BLaER1 (cell line): ENCODE measurements around the gene SEC14L2.
A peak's percentile ranks its signal among the peaks of the same experiment; 100 is the strongest.

Experiments used
- H3K27ac ChIP-seq: shearing (Covaris generic); formaldehyde crosslinking; 2 replicates; pipeline ENCODE4 v1.8.1; 2022
- H3K27me3 ChIP-seq: shearing (Covaris generic); formaldehyde crosslinking; 2 replicates; pipeline ENCODE4 v1.8.1; 2022
- H3K36me3 ChIP-seq: shearing (Covaris generic); formaldehyde crosslinking; 2 replicates; pipeline ENCODE4 v1.8.1; 2022
- H3K4me1 ChIP-seq: shearing (Covaris generic); formaldehyde crosslinking; 2 replicates; pipeline ENCODE4 v1.8.1; 2022
- H3K4me2 ChIP-seq: shearing (Covaris generic); formaldehyde crosslinking; 2 replicates; pipeline ENCODE4 v1.8.1; 2022
- H3K4me3 ChIP-seq: shearing (Covaris generic); formaldehyde crosslinking; 2 replicates; pipeline ENCODE4 v1.8.1; 2022
- H3K9ac ChIP-seq: shearing (Covaris generic); formaldehyde crosslinking; 2 replicates; pipeline ENCODE4 v1.8.1; 2022
- H3K9me3 ChIP-seq: shearing (Covaris generic); formaldehyde crosslinking; 2 replicates; pipeline ENCODE4 v1.8.1; 2022
- H4K20me1 ChIP-seq: shearing (Covaris generic); formaldehyde crosslinking; 2 replicates; pipeline ENCODE4 v1.8.1; 2022
- Cebpa-rat ChIP-seq: shearing (Covaris generic); IDR thresholded peaks from 2 replicates; pipeline ENCODE4 v1.8.1; 2022

SEC14L2 gene

GRCh38 chr22:30396871-30397655 is at the start of gene SEC14L2:
TSS of gene SEC14L2 (plus strand) at chr22:30397018. CDS start at chr22:30397117, 99 bp downstream.
- peaks cover 27% of the 10 kb centered on the region for H4K20me1 ChIP-seq
- H3K27me3 ChIP-seq, result peaks cover 4% of the 10 kb centered on the region; the same call in 1 of the 2 replicates
- peak within 1 kb of the TSS; percentile 97 for H3K4me2 ChIP-seq
- peaks cover 4% of the 10 kb centered on the region; the same call in 1 of the 2 replicates for H3K36me3 ChIP-seq
- peak within 1 kb of the TSS; percentile 78 for H3K9ac ChIP-seq
- peak within 1 kb of the TSS; percentile 68 for H3K27ac ChIP-seq
- TF ChIP-seq Cebpa-rat, result no peak
- H3K4me1 ChIP-seq, result peaks cover 49% of the 10 kb centered on the region
- H3K9me3 ChIP-seq, result no peaks in the 10 kb centered on the region
- peak within 1 kb of the TSS; percentile 75 for H3K4me3 ChIP-seq

DNA sequence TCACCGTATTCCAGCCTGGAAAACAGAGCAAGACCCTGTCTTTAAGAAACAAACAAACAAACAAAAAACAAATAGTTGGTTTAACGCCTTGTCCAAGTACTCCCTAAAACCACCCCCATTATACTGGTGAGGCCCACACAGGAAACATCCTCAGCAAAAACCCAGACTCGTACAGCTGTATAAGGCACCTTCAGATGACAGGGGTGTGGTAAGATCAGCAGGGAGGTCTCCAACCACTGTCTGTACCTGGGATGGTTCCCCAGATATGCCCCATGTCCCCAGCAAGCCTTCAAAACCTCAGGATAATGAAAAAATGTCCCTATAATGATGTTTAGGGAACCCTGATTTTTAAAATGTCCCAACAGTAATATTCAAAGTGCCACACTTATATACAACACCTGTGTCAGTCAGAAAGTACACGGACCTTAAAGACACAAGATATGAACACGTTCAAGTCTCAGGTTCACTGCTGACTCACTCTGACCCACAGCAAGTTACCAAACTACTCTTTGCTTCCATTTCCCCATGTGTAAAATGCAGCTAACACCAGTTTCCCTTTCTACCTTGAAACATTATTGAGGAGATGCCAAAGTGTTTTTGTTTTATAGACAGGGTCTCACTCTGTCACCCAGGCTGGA is 49.4 kb upstream of the SEC14L2 start:
- H3K9ac ChIP-seq, result no peak overlapping the region
- no peaks in the 10 kb centered on the region for H3K9me3 ChIP-seq
- H4K20me1 ChIP-seq, result peaks cover 91% of the 10 kb centered on the region
- H3K27ac ChIP-seq, result no peak overlapping the region
- TF ChIP-seq Cebpa-rat, result no peak
- no peak overlapping the region for H3K4me3 ChIP-seq
- 0 out of 2 replicates have a peak, but pooled peaks cover 4% of the 10 kb centered on the region for H3K4me1 ChIP-seq
- peaks cover 100% of the 10 kb centered on the region for H3K36me3 ChIP-seq
- no peaks in the 10 kb centered on the region for H3K27me3 ChIP-seq
- H3K4me2 ChIP-seq, result no peak overlapping the region

DNA sequence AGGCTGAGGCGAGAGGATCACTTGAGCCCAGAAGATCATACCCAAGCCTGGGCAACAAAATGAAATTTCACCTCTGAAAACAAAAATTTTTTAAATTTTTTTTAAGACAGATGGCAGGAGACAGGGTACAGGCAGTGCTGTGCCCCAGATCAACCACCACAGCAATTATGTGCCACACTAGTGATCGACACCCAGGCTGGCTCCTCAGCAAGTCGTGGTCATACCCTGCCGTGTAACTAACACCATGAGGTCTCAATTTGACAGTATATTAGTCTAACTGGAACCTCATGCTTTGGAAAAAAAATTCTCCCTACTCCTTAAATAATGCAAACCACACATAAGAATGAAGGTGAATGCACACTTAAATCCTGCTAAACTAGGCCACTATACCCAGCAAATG is 48.4 kb upstream of the SEC14L2 start:
- no peak for TF ChIP-seq Cebpa-rat
- no peak overlapping the region for H3K4me2 ChIP-seq
- peaks cover 98% of the 10 kb centered on the region for H3K36me3 ChIP-seq
- no peaks in the 10 kb centered on the region for H3K27me3 ChIP-seq
- H4K20me1 ChIP-seq, result peaks cover 94% of the 10 kb centered on the region
- H3K4me3 ChIP-seq, result no peak overlapping the region
- H3K9me3 ChIP-seq, result no peaks in the 10 kb centered on the region
- H3K4me1 ChIP-seq, result 0 out of 2 replicates have a peak, but pooled peaks cover 4% of the 10 kb centered on the region
- no peak overlapping the region for H3K27ac ChIP-seq
- H3K9ac ChIP-seq, result no peak overlapping the region

- Histone ChIP-seq H3K4me2 (no peak overlapping the region), H3K9me3 (no peaks in the 10 kb centered on the region), H3K4me3 (no peak overlapping the region), H3K9ac (no peak overlapping the region), H3K36me3 (peaks cover 98% of the 10 kb centered on the region), H4K20me1 (peaks cover 96% of the 10 kb centered on the region), H3K27me3 (no peaks in the 10 kb centered on the region), H3K4me1 (peaks cover 4% of the 10 kb centered on the region; the same call in 1 of the 2 replicates), H3K27ac (no peak overlapping the region)
- TF ChIP-seq Cebpa-rat, result no peak
These were observed 48.0 kb upstream of the SEC14L2 start for GRCh38 chr22:30348809-30349208.

DNA sequence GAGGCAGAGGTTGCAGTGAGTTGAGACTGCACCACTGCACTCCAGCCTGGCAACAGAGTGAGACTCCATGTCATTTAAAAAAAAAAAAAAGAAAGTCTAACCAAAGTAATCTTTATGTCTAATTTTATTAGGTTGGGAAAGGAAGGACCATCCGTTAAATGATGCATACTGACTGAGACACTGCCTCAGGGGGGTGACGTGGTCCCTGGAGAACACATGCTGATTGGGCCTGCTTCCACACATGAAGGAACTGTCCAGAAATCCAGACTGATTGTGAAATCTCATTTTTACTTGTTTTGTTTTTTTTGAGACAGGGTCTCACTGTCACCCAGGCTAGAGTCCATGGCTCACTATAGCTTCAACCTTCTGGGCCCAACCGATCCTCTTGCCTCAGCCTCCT is 45.6 kb upstream of the SEC14L2 start:
- Histone ChIP-seq H3K36me3 (peaks cover 83% of the 10 kb centered on the region), H3K27me3 (no peaks in the 10 kb centered on the region), H3K27ac (no peak overlapping the region), H3K4me2 (no peak overlapping the region), H3K4me1 (peaks cover 26% of the 10 kb centered on the region), H3K9ac (no peak overlapping the region), H3K4me3 (no peak overlapping the region), H3K9me3 (no peaks in the 10 kb centered on the region), H4K20me1 (peaks cover 99% of the 10 kb centered on the region)
- no peak for TF ChIP-seq Cebpa-rat

DNA sequence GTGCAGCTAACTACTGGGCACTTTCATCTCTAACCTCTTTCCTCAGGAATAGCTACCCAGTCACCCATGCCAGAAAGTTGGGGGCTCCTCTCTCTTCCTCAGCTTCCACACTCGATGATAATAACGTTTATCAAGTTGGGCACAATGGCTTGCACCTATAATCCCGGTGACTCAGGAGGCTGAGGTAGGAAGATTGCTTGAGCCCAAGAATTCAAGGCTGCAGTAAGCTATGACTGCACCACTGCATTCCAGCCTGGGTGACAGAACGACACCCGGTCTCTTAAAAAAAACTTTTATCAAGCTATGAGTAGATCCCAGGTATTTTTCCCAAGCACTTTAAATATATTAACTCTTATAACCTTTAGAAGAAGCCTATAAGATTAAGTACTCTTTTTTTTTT is 42.2 kb upstream of the SEC14L2 start:
- no peak for TF ChIP-seq Cebpa-rat
- Histone ChIP-seq H3K27me3 (peaks cover 7% of the 10 kb centered on the region; the same call in 1 of the 2 replicates), H3K9ac (no peak overlapping the region; the same call in 1 of the 2 replicates), H4K20me1 (peaks cover 67% of the 10 kb centered on the region), H3K9me3 (no peaks in the 10 kb centered on the region), H3K4me1 (peaks cover 39% of the 10 kb centered on the region), H3K4me3 (no peak overlapping the region), H3K27ac (no peak overlapping the region), H3K36me3 (peaks cover 49% of the 10 kb centered on the region), H3K4me2 (peak overlapping the region; percentile 92)

GRCh38 chr22:30356449-30357235 is 40.2 kb upstream of the SEC14L2 start, which contains the start of the genes CCDC157 and SF3A1:
TSS of gene CCDC157 (plus strand) at chr22:30357007. CDS start at chr22:30366001, 8,994 bp downstream.
TSS of gene SF3A1 (minus strand) at chr22:30356894. CDS start at chr22:30356792, 102 bp downstream.
- no peaks in the 10 kb centered on the region for H3K9me3 ChIP-seq
- H4K20me1 ChIP-seq, result peaks cover 47% of the 10 kb centered on the region
- peak within 1 kb of the TSS; percentile 92 for H3K4me2 ChIP-seq
- peak within 1 kb of the TSS; percentile 100 for H3K4me3 ChIP-seq
- H3K4me1 ChIP-seq, result peaks cover 39% of the 10 kb centered on the region
- peaks cover 29% of the 10 kb centered on the region for H3K36me3 ChIP-seq
- peak within 1 kb of the TSS; percentile 93 for H3K27ac ChIP-seq
- H3K9ac ChIP-seq, result peak within 1 kb of the TSS; percentile 96
- H3K27me3 ChIP-seq, result peaks cover 7% of the 10 kb centered on the region; the same call in 1 of the 2 replicates
- TF ChIP-seq Cebpa-rat, result no peak

- no peaks in the 10 kb centered on the region for H3K9me3 ChIP-seq
- peak overlapping the region; percentile 92 for H3K4me2 ChIP-seq
- peaks cover 23% of the 10 kb centered on the region for H3K36me3 ChIP-seq
- peaks cover 45% of the 10 kb centered on the region for H3K4me1 ChIP-seq
- 0 out of 2 replicates have a peak overlapping the region, but pooled peaks have one; percentile 93 for H3K27ac ChIP-seq
- H3K27me3 ChIP-seq, result peaks cover 7% of the 10 kb centered on the region; the same call in 1 of the 2 replicates
- TF ChIP-seq Cebpa-rat, result no peak
- H3K9ac ChIP-seq, result peak overlapping the region; percentile 96
- H4K20me1 ChIP-seq, result peaks cover 41% of the 10 kb centered on the region
- peak overlapping the region; percentile 100 for H3K4me3 ChIP-seq
These were observed 39.6 kb upstream of the SEC14L2 start for GRCh38 chr22:30357236-30357570.

GRCh38 chr22:30357650-30358215 is 39.1 kb upstream of the SEC14L2 start:
- H3K9me3 ChIP-seq, result no peaks in the 10 kb centered on the region
- peak overlapping the region; percentile 92 for H3K4me2 ChIP-seq
- peaks cover 18% of the 10 kb centered on the region for H3K36me3 ChIP-seq
- peak overlapping the region; percentile 100 for H3K4me3 ChIP-seq
- H3K9ac ChIP-seq, result peak overlapping the region; percentile 96; the same call in 1 of the 2 replicates
- peaks cover 7% of the 10 kb centered on the region; the same call in 1 of the 2 replicates for H3K27me3 ChIP-seq
- H3K4me1 ChIP-seq, result peaks cover 50% of the 10 kb centered on the region
- no peak overlapping the region for H3K27ac ChIP-seq
- peaks cover 36% of the 10 kb centered on the region for H4K20me1 ChIP-seq
- TF ChIP-seq Cebpa-rat, result no peak
